ENCODE data around the gene XXYLT1.
"Not testable (repeated sequence)": the region's sequence is repeated elsewhere in the genome, so short reads cannot be mapped to it uniquely, and the experiment has no call there.

Gene XXYLT1

DNA sequence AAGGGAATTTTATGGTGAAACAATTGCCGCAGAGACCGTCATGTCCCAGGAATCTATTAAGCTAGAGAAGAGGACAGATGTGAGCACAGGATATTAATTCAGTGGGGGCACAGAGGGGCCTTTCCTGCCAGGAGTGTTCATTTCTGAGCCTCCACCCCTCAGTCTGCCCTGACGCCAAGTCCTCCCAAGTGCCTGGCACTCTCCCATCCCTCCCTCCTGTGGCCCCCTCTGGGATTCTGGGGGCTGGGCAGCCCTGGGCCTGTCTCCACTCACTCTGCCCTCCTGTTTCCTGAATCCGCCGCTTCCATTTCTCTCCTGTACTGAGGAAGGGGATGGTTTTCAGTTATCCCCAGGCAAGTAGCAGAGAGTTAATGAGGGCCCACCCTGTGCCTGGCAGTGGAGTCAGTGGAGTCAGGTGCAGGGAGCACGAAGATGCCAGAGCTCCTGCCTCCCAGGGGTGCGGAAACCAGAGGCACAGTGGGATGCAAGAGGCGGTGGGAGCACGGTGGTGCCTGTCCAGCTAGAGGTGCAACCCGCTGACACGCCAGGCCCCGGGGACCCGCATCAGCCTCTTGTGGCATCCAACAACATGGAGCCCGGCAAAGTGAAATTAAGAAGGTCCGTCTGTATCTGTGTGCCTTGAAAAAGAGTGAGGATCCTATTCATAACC is 212.5 kb downstream of the XXYLT1 start:
- DNase-seq, result no peak

DNA sequence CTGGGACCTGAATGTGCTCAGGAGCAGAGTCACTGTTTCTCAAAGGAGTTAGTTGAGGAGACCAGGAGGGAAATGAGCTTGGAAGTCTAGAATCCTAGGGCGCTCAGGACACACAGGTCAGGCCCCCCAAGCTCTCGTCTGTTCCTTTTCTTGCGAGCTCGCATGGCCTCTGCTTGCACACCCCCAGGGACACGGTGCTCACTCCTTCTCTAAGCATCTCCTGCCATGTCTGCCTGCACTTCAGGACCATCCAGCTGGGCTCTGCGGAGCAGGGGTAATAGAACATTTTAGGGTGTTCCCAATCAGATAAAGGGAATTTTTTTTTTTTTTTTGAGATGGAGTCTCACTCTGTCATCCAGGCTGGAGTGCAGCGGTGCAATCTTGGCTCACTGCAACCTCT is 213.2 kb downstream of the XXYLT1 start:
- no peak for DNase-seq

DNA sequence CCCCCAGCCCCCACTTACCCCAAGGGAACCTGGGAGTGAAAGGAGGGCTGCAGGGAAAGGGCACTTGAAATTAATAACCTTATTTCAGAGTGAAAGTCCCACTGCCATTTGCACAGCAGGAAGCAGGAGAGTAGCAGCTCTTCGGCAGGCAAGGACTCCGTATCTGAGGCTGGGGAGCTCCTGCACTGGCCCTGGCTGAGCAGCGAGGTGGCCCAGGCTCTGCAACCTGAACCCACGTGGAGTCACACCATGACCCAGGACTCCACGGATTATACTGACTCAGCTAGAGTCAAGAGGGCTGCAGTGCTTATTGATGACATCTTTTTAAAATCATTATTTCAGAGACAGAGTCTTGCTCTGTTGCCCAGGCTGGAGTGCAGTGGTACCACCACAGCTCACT is 214.5 kb downstream of the XXYLT1 start:
- DNase-seq, result no peak

DNA sequence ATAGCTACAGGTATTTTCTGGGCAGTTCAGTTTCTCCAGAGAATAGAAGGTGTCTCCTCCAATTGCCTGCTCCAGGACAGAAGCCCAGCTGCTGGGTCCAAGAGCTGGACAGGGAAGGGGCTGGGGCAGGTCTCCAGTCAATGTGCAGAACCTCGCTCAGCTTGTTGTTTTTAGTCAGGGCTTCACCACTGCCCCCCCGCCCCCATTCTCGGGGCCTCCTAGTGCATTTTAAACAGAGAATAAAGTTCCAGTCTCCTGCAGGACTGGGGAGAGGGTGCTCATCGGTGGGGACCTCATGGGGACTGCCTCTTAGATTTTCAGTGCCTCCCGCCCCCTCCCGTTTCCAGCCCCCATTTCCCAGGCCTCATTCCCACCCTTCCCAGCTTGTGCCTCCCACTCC is 216.6 kb downstream of the XXYLT1 start:
- DNase-seq, result no peak

DNA sequence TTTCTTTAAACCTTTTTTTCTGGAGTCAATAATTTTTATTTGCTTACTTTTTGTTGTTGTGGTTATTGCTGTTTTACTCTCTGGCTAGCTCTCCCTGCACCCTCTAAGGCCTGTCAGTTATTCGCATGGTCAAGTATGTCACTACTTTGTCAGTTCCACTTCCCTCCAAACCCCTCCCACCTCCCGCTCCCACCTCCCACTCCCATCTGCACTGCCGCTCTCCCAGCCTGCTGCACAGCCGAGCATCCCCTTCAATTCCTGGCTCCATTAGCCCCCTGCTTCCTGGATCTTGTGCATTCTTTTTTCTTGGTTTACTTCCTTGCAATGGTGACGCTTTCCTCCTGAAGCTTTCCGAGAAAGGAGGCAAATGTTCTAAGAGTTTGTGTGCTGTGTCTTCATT is 218.0 kb downstream of the XXYLT1 start:
- DNase-seq, result no peak

DNA sequence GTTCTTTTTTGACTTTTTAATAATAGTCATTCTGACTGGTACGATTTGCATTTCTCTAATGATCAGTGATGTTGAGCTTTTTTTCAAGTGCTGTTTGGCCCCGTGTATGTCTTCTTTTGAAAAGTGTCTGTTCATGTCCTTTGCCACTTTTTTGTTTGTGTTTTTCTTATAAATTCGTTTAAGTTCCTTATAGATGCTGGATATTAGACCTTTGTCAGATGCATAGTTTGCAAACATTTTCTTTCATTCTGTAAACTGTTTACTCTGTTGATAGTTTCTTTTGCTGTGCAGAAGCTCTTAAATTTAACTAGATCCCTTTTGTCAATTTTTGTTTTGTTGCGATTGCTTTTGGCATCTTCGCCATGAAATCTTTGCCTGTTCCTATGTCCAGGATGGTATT is 220.7 kb downstream of the XXYLT1 start:
- not testable (repeated sequence) for DNase-seq

DNA sequence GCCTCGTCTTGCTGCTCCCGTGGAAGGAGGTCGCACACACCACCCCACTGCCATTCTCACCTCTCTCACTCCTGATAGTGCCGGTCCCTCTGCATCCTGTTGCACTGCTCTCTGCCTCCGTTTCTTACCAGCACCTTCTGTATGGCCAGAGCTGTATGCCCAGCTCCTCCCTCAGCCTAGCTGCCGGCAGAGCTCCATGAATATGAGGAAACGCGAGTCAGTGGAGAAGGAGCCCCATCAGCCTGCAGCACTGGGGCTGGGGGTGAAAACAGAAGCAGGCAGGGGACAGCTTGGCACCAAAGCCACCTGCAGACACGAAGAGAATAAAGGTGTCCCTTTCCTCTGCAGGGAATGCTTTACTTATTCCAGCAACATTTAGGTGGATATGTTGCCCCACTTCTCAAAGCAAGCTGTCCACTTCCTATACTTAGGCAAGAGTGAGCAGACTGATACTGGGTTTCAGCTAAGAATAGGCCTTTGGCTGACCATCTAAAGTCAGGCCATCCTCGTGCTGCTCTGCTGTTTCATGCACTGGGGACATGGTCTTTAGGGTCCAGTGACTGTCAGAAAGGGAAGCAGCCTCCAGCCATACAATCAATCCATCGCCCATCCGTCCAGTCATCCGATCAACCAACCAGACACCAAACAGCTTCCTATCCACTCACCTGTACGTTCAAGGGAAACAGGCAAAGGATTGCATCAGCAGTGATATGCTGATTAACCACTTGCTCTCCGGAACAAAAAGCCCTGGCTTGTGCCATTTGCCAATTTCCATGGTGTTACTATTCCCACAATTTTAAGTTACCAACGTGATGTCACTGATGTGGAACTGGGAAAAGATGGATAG is 222.7 kb downstream of the XXYLT1 start:
- DNase-seq, result no peak

DNA sequence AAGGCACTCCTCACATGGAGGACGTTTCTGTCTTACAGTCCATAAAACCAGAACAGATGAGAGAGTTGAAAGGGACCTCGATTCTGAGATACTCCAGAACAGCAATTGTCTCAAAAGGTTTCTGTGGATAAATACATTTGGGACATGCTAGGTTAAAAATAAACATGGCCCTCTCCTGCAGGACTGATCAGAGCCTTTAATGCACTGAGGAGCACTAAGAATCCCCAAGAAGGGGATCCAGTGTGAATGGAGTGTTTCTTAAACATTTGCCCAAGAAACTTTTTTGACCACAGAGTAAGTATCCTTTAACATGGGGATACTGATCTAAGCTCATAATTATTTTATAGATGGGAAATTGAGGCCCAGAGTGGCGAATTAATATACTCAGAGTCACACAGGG is 223.4 kb downstream of the XXYLT1 start:
- DNase-seq, result no peak

DNA sequence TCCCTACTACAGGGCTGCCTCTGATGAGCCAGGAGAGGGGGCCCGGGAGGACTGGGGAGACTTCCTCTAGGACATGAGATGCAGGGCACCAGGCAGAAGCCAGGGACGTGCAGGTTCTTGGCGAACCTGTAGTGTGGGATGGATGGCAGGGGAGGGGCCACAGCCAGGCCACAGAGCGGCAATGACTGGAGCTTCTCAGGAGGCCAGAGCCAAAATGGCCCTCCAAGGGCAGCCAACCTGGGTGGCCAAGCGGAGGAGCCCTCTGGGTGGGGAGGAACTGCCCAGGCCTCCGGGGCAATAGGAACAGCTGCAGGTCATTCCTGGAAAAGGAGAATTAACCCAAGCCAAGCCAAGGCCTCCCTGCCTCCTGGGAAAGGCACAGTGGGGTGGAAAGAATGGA is 224.5 kb downstream of the XXYLT1 start:
- DNase-seq, result no peak

DNA sequence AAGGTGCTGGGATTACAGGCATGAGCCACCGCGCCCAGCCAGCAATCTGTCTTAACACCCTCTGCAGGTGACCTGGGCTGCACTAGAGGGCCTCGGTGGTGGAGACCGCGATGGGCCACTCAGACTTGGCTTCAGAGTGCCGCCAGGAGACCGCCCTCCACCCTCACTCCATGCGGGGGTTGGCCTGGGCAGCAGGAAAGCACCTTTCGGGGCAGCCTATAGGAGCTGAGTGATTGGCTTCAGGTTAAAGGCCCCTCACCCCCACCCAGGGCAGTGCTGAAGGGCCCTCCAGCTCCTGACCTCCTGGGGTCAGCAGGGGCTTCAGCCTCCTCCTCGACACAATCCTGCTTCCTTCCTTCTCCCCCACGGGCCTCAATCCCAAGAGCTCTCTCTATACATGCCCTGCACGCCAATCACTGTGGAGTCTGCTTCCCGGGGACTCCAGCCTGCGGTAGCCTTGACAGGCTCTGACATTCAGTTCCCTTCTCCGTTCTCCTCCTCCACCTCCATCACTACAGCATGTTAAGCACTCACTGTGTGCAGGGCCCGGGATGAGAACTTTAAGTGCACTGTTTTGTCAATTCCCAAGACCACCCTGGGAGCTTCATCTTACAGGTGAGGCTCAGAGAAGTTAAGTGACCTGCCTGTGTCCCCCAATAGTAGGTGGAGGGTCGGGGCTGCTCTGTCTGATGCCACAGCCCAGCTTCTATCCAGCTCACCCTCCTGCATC is 225.3 kb downstream of the XXYLT1 start:
- no peak for DNase-seq

DNA sequence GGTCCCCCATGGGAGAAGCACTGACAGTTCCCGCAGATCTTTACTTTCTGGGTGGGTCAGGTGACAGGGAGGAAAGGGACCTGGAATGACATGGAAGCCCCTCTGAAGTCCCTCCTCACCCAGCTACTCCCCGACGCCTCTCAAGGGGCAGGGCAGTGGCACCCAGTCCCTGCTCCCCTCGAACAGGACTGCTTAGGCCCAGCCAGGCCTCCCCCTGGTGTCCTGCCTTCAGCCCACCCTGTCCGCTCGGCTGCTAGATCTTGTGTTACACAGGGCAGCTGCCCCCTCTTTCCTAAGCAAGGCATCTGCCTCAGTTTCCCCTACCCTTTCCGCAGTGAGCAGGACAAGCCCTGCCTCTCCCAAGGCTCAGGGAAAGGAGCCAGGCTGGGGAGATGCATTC is 226.5 kb downstream of the XXYLT1 start:
- no peak for DNase-seq

DNA sequence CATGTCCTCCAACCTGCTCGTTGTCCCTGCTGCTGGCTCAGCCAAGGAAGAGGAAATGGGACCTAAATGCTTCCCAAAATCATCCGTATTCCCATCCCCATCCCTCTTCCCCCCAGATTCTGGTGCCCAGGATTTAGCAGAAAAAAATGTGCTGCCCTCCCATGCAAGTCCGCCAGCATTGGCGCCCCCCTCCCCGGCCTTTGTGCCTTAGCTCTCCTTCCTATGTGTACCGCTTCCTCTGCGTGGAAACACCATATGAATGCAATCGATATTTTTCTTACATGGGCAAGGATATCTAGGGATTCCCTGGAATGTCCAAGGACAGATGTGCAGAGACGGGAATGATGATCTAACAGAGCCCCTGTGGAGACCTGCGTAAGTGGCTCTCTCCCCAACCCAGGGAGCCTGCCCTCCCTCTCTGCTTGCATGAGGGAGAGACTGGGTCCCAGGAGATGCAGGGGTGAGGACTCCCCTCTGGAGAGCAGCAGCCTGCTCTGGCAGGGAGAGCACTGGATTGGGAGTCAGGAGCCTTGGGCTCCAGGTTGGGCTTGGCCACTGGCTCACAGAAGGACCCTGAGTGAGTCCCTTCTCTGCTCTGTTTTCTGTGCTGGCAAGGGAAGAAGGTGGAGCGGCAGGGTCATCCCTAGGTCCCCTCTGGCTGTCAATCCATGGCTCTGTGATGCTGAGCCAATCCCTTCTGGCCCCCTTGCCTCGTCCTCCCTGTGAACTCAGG is 227.2 kb downstream of the XXYLT1 start:
- DNase-seq, result no peak

DNA sequence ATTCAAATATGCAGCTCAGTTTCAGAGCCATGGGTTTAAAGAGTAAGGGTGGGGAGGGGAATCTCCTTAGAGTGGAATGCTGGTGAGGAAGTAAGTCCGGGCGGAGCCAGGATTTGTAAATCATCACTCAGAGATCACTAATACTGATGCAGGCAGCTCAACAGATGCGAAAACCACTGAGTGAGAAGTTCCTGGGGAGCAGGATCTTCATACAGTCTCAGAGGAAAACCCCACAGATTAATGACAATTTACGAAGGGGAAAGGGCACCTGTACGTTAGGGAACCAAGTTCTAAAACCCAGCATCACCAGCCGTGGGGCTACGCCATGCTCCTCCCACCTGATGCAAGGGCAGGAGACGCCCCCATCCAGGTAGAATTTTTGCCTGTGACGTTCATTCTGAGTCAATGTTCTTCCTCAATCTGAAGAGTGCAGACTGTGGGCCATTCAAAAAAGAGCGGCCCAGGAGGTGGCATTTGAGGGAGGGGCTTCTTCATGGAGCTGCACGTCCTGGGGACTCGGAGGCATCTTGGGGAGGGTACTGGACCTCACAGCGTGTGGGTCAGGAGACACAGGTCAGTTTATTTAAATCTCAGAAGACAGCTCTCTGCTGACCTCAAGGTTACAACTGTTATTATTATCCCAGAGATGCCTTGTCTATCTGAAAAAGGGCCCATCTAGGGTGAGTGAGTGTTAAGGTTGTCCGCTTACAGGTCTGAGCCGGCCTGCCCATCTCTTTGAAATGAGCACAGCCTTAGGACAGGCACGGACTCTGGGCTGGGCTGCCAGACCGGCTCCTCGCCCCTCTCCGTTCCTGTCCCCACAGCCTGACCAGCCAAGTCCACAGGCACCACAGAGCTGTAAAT is 228.0 kb downstream of the XXYLT1 start:
- no peak for DNase-seq

DNA sequence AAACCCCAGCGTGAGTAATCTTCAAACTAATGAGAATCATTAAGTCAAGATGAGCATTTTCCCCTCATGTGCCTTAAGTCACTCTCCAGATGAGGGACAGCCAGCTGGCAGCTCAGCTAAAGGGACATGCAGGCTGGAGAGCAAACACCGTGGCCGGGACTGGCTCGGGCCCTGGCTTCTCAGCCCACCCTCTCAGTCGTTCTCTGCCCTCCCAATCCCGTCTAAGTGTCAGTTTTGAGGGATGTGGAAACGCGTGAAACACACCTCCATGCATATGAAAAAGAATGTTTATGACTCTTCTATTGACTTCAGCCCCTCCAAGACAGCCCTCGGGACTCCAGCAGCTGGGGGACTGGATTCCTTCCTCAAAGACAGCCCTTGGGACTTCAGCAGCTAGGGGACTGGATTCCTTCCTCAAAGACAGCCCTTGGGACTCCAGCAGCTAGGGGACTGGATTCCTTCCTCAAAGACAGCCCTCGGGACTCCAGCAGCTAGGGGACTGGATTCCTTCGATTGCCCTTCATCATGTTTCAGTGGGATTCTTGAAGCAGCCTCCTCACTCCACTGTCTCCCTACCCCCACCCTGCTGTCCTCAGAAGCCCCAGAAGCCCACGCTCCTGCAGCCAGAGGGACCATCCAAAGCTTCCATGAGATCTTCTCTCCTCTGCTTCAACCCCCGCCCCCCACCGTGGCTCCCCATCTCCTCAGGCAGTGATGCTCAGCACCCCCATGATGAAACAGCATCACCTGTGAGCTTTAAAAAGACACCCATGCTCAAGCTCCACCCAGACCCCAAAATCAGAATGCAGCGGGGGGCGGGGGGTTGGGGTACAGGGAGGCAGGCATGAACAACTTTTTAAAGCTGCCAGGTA is 228.9 kb downstream of the XXYLT1 start:
- DNase-seq, result no peak

DNA sequence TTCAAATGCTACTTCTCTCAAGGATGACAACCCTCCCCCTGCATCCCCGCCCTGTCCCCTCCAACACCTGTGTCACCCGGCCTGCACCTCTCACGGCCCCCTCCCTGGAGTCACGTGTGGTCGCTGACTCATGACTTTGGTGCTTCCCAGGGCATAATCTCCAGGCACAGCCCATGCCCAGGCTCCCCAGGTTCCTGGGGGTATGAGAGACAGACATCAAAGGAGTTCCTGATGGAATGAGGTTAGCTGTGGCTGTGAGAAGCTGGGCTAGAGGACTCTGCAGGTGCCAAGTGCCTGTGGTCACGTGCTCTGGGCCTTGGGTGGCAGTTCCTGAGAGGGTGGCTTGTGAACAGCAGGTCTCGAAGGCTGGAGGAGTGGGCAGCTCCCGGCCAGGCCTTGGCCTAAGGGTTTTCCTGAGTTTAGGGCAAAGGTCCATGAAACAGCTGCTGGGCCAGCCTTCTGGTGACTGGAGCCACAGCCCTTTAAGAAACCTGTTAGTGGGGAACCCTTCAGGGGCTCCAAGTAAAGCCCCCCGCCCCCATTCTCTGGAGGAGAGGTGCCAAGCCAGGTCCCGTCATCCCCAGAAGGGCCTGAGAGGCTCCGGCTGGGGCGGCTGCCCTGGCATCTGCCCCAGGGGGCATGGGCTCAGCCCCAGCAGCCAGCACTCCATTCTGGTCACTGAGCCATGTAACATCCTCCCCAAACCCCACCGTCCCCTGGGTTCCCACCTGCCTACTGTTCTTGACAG is 230.0 kb downstream of the XXYLT1 start:
- DNase-seq, result no peak

DNA sequence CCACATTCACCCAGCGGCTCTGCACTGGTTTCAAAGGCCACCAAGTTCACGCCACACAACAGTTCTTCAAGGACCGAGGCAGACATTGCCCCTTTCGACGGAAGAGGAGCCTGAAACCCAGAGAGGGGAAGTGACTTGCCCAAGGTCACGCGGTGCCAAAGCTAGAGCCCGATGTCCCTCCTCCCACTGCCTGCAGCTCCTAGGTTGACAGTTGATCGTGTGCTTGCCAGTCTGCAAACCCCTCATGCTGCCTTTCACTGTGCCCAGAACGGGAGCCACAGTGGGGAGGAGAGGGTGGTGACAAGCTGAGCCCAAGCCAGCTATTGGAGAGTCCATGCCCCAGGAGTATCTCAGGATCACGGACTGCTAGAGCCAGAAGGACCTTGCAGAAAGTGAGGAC is 230.9 kb downstream of the XXYLT1 start:
- no peak for DNase-seq

DNA sequence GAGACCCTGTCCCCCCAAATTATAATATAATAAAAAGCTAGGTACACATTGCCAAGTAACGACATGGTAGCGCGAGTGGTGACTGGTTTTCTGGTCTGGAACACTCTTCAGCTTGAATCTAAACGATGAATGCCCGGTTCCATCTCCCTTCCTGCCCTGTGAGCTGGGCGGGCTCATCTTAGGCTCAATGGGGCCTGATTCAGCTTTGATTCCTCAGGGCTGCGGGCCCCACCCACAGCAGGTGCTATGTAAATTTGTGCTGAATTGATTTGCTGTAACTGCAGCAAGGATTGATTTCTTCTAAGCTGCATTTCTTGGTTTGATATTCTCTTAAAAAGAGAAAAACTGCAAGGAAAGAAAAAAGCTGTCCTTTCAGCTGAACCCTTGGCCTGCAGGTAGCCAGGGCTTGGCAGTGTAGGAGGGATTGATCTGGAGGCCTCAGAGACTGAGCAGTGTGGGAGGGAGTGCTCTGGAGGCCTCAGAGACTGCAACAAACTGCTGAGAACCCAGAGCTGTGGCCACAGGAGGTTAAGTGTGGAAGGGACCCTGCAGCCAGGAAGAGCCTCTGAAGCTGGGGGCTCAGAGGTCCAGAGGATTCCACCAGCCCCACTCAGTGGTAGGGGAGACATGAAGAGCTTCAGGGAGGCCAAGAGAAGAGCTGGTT is 231.6 kb downstream of the XXYLT1 start:
- DNase-seq, result no peak

DNA sequence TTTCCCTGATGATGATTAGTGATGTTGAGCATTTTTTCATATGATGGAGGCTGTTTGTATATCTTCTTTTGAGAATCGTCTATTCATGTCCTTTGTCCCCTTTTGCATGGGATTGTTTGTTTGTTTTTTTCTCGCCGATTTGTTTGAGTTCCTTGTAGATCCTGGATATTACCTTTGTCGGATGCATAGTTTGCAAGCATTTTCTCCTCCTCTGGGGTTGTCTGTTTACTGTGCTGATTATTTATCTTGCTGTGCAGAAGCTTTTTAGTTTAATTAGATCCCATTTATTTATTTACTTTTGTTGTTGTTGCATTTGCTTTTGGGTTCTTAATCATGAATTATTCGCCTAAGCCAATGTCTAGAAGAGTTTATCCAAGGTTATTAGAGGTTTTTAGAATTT is 232.8 kb downstream of the XXYLT1 start:
- DNase-seq, result no peak

DNA sequence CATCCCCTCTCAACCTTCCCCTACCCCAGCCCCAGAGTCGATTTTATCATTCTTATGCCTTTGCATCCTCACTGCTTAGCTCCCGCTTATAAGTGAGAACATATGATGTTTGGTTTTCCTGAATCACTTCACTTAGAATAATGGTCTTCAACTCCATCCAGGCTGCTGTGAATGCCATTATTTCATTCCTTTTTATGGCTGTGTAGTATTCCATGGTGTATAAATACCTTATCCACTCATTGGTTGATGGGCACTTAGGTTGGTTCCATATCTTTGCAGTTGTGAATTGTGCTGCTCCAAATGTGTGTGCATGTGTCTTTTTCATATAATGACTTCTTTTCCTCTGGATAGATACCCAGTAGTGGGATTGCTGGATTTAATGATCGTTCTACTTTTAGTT is 233.4 kb downstream of the XXYLT1 start:
- not testable (repeated sequence) for DNase-seq

DNA sequence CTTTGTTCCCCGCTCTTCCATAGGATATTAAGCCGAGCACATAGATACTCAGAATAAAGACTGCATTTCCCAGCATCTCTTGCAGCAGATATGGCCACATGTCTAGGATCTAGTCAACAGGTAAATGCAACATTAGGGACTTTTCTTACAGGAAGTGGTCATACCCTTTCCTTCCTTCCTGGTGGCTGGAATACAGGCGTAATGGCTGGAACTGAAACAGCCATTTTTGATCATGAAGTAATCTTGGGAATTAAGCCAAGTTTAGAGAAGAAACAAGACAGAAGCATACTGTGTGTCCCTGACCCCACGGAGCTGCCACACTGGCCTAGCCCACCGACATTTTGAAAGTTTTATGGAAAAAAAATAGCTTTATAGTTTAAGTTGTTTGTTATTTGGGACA is 234.0 kb downstream of the XXYLT1 start:
- no peak for DNase-seq

All from NCI-H2081 (cell line).